ENCODE data around the gene UNC119B. TPM values are rescaled to one million over a fixed set of nuclear protein-coding genes. Genes with fewer than 3 reads are reported as not detected.

UNC119B gene
- total and polyA plus RNA-seq, 3 donors from 2014 or later, result 42.2 to 45.2 (median 43.3) TPM

GRCh38 chr12:120744922-120745493 is 34.8 kb downstream of the UNC119B start:
- TF ChIP-seq CTCF (IDR thresholded peaks at IDR 0.05) (no peak), POLR2A (IDR thresholded peaks at IDR 0.05) (no peak)
- DNase-seq, result no peak
- no peaks in the 10 kb centered on the region for H3K9me3 ChIP-seq
- no peak overlapping the region for H3K4me3 ChIP-seq
- H3K36me3 ChIP-seq (ENCODE audit: low read depth, missing control alignments), result no peaks in the 10 kb centered on the region
- no peaks in the 10 kb centered on the region for H3K4me1 ChIP-seq
- no peak overlapping the region for H3K27ac ChIP-seq
- intact Hi-C loops (cut with DNase I; ENCODE audit: low total_unique reads), result no loop called here
- no peaks in the 10 kb centered on the region for H3K27me3 ChIP-seq
- 84 to 85% methylated on average over 12 to 15 of the region's 15 CpGs for WGBS, 2 donors

GRCh38 chr12:120748242-120748641 is 38.0 kb downstream of the UNC119B start:
- Histone ChIP-seq H3K9me3 (no peaks in the 10 kb centered on the region), H3K27me3 (no peaks in the 10 kb centered on the region), H3K4me1 (no peaks in the 10 kb centered on the region), H3K36me3 (ENCODE audit: low read depth, missing control alignments) (no peaks in the 10 kb centered on the region), H3K27ac (no peak overlapping the region), H3K4me3 (no peak overlapping the region)
- intact Hi-C loops (cut with DNase I; ENCODE audit: low total_unique reads), result no loop called here
- no peak for DNase-seq
- WGBS, 2 donors, result 82 to 91% methylated on average over 7 of the region's 7 CpGs
- TF ChIP-seq CTCF (IDR thresholded peaks at IDR 0.05) (no peak), POLR2A (IDR thresholded peaks at IDR 0.05) (no peak)

- WGBS, 2 donors, result 85 to 88% methylated on average over 5 of the region's 5 CpGs
- no peaks in the 10 kb centered on the region for H3K27me3 ChIP-seq
- no peak for DNase-seq
- intact Hi-C loops (cut with DNase I; ENCODE audit: low total_unique reads), result no loop called here
- no peak overlapping the region for H3K27ac ChIP-seq
- H3K4me1 ChIP-seq, result no peaks in the 10 kb centered on the region
- H3K9me3 ChIP-seq, result no peaks in the 10 kb centered on the region
- no peaks in the 10 kb centered on the region for H3K36me3 ChIP-seq (ENCODE audit: low read depth, missing control alignments)
- no peak for TF ChIP-seq POLR2A (IDR thresholded peaks at IDR 0.05)
- no peak for TF ChIP-seq CTCF (IDR thresholded peaks at IDR 0.05)
- no peak overlapping the region for H3K4me3 ChIP-seq
Measured at GRCh38 chr12:120749256-120749655, 39.0 kb downstream of the UNC119B start.

GRCh38 chr12:120750806-120751205 is 40.5 kb downstream of the UNC119B start:
- DNase-seq, result no peak
- no peak for TF ChIP-seq CTCF (IDR thresholded peaks at IDR 0.05)
- TF ChIP-seq POLR2A (IDR thresholded peaks at IDR 0.05), result no peak
- intact Hi-C loops (cut with DNase I; ENCODE audit: low total_unique reads), result no loop called here
- no peaks in the 10 kb centered on the region for H3K9me3 ChIP-seq
- H3K27ac ChIP-seq, result no peak overlapping the region
- H3K4me3 ChIP-seq, result no peak overlapping the region
- H3K27me3 ChIP-seq, result no peaks in the 10 kb centered on the region
- no peaks in the 10 kb centered on the region for H3K36me3 ChIP-seq (ENCODE audit: low read depth, missing control alignments)
- no peaks in the 10 kb centered on the region for H3K4me1 ChIP-seq
- 89 to 96% methylated on average over 5 of the region's 5 CpGs for WGBS, 2 donors

- Histone ChIP-seq H3K27me3 (no peaks in the 10 kb centered on the region), H3K4me1 (no peaks in the 10 kb centered on the region), H3K9me3 (no peaks in the 10 kb centered on the region), H3K4me3 (no peak overlapping the region), H3K27ac (no peak overlapping the region), H3K36me3 (ENCODE audit: low read depth, missing control alignments) (no peaks in the 10 kb centered on the region)
- TF ChIP-seq CTCF (IDR thresholded peaks at IDR 0.05) (no peak), POLR2A (IDR thresholded peaks at IDR 0.05) (no peak)
- no peak for DNase-seq
- WGBS, 2 donors, result 94 to 97% methylated on average over 9 of the region's 9 CpGs
- intact Hi-C loops (cut with DNase I; ENCODE audit: low total_unique reads), result no loop called here
Measured at GRCh38 chr12:120751389-120751788, 41.1 kb downstream of the UNC119B start.

All from testis (tissue), 3 donors.